ENCODE results near the gene GNB1L. TPM values are rescaled to one million over a fixed set of nuclear protein-coding genes. Genes with fewer than 3 reads are reported as not detected.

Gene GNB1L
- polyA plus RNA-seq, 1 experiment, result 3.6 TPM

GRCh38 chr22:19877626-19878339 is 23.1 kb upstream of the GNB1L start:
- DNase-seq (ENCODE audit: low read depth), result no peak
- peaks cover 8% of the 10 kb centered on the region for H3K36me3 ChIP-seq (ENCODE audit: control insufficient read depth, insufficient read depth, low read length)

GRCh38 chr22:19876941-19877625 is 22.4 kb upstream of the GNB1L start:
- ChIA-PET CTCF (interaction anchor here (1.3 to 3.1 kb wide), 2 partner anchors 146 kb away, joined by 7 to 13 read pairs; no protein-coding TSS in a partner anchor), POLR2A (no interaction called here)
- DNase-seq (ENCODE audit: low read depth), result no peak
- TF ChIP-seq, protein P1, sequence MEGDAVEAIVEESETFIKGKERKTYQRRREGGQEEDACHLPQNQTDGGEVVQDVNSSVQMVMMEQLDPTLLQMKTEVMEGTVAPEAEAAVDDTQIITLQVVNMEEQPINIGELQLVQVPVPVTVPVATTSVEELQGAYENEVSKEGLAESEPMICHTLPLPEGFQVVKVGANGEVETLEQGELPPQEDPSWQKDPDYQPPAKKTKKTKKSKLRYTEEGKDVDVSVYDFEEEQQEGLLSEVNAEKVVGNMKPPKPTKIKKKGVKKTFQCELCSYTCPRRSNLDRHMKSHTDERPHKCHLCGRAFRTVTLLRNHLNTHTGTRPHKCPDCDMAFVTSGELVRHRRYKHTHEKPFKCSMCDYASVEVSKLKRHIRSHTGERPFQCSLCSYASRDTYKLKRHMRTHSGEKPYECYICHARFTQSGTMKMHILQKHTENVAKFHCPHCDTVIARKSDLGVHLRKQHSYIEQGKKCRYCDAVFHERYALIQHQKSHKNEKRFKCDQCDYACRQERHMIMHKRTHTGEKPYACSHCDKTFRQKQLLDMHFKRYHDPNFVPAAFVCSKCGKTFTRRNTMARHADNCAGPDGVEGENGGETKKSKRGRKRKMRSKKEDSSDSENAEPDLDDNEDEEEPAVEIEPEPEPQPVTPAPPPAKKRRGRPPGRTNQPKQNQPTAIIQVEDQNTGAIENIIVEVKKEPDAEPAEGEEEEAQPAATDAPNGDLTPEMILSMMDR (IDR thresholded peaks at IDR 0.05; ENCODE audit: insufficient read depth, low read depth, low read length), result no peak
- H3K4me3 ChIP-seq (ENCODE audit: low read depth, low read length), result no peak overlapping the region
- no peaks in the 10 kb centered on the region for H3K27me3 ChIP-seq (ENCODE audit: control insufficient read depth, insufficient read depth, low read length)
- peaks cover 8% of the 10 kb centered on the region for H3K36me3 ChIP-seq (ENCODE audit: control insufficient read depth, insufficient read depth, low read length)

More at GRCh38 chr22:19877626-19878339, 23.1 kb upstream of the GNB1L start:
- CTCF ChIA-PET, result interaction anchor here (1.3 to 1.4 kb wide), 2 partner anchors 10 to 147 kb away, joined by 3 to 7 read pairs; no protein-coding TSS in a partner anchor
- H3K4me3 ChIP-seq (ENCODE audit: low read depth, low read length), result no peak overlapping the region
- POLR2A ChIA-PET, result no interaction called here
- no peaks in the 10 kb centered on the region for H3K27me3 ChIP-seq (ENCODE audit: control insufficient read depth, insufficient read depth, low read length)
- TF ChIP-seq, protein P1 (IDR thresholded peaks at IDR 0.05; ENCODE audit: insufficient read depth, low read depth, low read length), result no peak

DNA sequence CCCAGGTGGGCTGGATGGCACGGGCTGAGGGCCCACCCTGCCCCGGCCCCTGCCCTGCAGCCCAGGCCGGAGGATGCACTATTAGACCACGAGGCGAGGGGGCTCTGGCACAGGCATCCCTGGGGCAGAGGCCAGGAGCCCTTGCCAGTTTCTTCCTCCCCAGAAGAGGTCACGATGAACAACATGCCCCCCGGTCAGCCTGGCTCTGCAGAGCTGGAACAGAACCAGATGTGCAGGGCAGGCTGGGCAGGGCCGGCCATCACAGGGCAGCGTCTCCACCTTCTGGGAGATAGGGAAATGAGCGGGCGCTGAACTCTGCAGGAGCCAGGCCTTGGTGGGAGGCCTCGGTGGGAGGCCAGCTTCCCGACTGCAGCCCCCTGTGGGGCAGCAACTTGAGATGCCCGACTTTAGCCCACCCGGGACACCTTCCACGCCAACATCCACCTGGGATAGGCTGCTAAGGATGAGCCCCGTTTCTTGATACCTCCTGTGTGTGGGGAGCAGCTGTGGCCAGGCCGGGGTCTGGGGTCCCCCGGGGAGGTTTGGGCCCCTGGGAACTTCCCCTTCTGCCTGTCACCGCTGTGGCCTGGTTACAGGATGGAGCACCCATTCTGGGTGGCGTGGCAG is 21.8 kb upstream of the GNB1L start:
- no peak for DNase-seq (ENCODE audit: low read depth)
- POLR2A ChIA-PET, result no interaction called here

DNA sequence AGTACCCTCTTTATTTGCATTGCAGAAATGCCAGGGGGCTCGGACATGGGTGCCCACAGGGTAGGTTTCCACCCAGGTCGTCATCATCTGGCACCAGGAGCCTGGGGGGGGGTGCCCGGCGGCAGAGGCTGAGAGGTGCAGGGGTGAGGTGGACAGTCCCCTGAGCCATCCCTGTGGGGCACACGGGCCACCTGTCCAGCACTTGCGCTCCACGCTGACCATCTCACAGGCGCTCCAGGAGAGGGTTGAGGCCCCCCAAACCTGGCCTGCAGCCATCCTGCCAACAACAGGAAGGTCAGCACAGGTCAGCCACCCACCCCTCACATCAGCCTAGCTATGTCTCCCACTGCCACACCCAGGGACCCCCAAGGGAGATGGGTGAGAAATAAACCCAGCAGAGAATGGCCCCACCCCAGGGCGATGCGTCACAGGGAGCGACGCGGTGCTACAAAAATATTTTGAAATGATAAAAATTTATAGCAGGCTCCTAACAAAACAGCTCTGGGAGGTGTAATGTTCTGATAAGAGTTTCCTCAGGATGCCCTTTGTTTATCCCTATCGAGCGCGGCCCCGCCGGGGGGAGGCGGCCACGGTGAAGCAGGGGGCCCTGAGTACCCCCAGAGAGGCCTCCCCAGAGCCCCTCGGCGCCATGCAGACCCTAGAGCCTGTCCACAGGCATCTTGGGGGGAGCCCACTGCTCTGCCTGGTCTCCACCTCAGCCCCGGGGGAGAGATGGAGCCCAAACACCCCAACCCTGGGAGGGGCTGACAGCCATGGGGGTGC is 21.0 kb upstream of the GNB1L start:
- ChIA-PET POLR2A (no interaction called here), CTCF (interaction anchor here (3.1 kb wide), 1 partner anchor 145 kb away, joined by 13 read pairs; no protein-coding TSS in a partner anchor)
- no peak for DNase-seq (ENCODE audit: low read depth)
- Histone ChIP-seq H3K27me3 (ENCODE audit: control insufficient read depth, insufficient read depth, low read length) (no peaks in the 10 kb centered on the region), H3K36me3 (ENCODE audit: control insufficient read depth, insufficient read depth, low read length) (peaks cover 8% of the 10 kb centered on the region), H3K4me3 (ENCODE audit: low read depth, low read length) (no peak overlapping the region)
- TF ChIP-seq, protein P1 (IDR thresholded peaks at IDR 0.05; ENCODE audit: insufficient read depth, low read depth, low read length), result no peak

More for the DNA sequence above, 21.8 kb upstream of the GNB1L start:
- H3K27me3 ChIP-seq (ENCODE audit: control insufficient read depth, insufficient read depth, low read length), result no peaks in the 10 kb centered on the region
- peaks cover 8% of the 10 kb centered on the region for H3K36me3 ChIP-seq (ENCODE audit: control insufficient read depth, insufficient read depth, low read length)
- TF ChIP-seq, protein P1 (IDR thresholded peaks at IDR 0.05; ENCODE audit: insufficient read depth, low read depth, low read length), result no peak
- H3K4me3 ChIP-seq (ENCODE audit: low read depth, low read length), result no peak overlapping the region
- CTCF ChIA-PET, result interaction anchor here (3.1 kb wide), 1 partner anchor 146 kb away, joined by 13 read pairs; no protein-coding TSS in a partner anchor

Data from BJ (cell line).